Activated T-helper 2 cell treated with anti-CD3 and anti-CD28 coated beads, Interferon-gamma antibody, Interleukin-2, Interleukin-4, amounts not matched to agents 10 μg/mL and 5 μg/mL and 100 μg/mL, durations not matched to agents 14 hours and 24 hours and 36 hours (primary cell): ENCODE data around the gene HNRNPK. TPM values are rescaled to one million over a fixed set of nuclear protein-coding genes. Genes with fewer than 3 reads are reported as not detected.

ENCODE experiments used
- DNase-seq: peaks from one replicate; pipeline ENCODE4 v3.0.0; 2021; ENCODE audit warnings: low spot score
- H3K27ac Mint-ChIP-seq: one replicate; pipeline ENCODE4 v1.8.0; 2021; ENCODE audit warnings: mixed read lengths
- H3K27me3 Mint-ChIP-seq: one replicate; pipeline ENCODE4 v1.8.0; 2021; ENCODE audit warnings: low read depth, mixed read lengths
- H3K36me3 Mint-ChIP-seq: one replicate; pipeline ENCODE4 v1.8.0; 2021; ENCODE audit warnings: low read depth, mixed read lengths
- H3K4me1 Mint-ChIP-seq: one replicate; pipeline ENCODE4 v1.8.0; 2021; ENCODE audit warnings: low read depth, mixed read lengths
- H3K4me3 Mint-ChIP-seq: one replicate; pipeline ENCODE4 v1.8.0; 2021; ENCODE audit warnings: low read depth, mild to moderate bottlenecking, moderate library complexity, mixed read lengths
- H3K9me3 Mint-ChIP-seq: one replicate; pipeline ENCODE4 v1.8.0; 2021; ENCODE audit warnings: mixed read lengths
- intact Hi-C: fragments of 100-400 bp; cut with micrococcal nuclease; formaldehyde crosslinking; loops from one replicate; pipeline ENCODE4 v1.15.1; 2023
- total RNA-seq: library from RNA; stranded (reverse); gene quantifications from 2 replicates; pipeline ENCODE4 v1.2.3, GENCODE V29; 2022

HNRNPK gene
- total RNA-seq, 1 donor from 2014 or later: 856 TPM

DNA sequence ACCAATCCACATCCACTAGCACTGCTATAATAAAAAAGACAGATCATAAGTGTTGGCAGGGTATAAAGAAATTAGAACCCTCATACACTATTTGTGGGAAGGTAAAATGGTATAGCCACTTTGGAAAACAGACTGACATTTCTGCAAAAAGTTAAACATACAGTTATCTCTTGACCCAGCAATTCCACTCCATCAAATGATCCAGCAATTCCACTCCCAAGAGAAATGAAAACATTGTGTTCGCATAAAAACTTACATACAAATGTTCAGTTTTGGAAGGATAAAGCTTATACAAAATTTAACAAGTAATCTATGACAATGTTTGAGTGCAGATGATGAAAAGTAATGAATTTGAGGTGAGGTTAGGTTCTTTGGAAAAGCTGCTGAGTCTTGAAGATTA is 60.9 kb downstream of the HNRNPK start:
- DNase-seq: no peak
- no peak overlapping the region for H3K27ac Mint-ChIP-seq
- no peak overlapping the region for H3K4me3 Mint-ChIP-seq
- H3K4me1 Mint-ChIP-seq: peaks cover 18% of the 10 kb centered on the region
- no peaks in the 10 kb centered on the region for H3K9me3 Mint-ChIP-seq
- no peaks in the 10 kb centered on the region for H3K36me3 Mint-ChIP-seq
- H3K27me3 Mint-ChIP-seq: no peaks in the 10 kb centered on the region
- intact Hi-C loops: no loop called here

Other genes starting within 250 kb of the HNRNPK start
- gene GKAP1, start 162.4 kb downstream of the HNRNPK start, total RNA-seq: 2.7 and 2.8 TPM in 2 replicates
- 2.3 and 2.7 TPM in 2 replicates for gene KIF27, start 58.8 kb downstream of the HNRNPK start, total RNA-seq
- 26.1 and 27.3 TPM in 2 replicates for gene RMI1, start 590 bp upstream of the HNRNPK start, total RNA-seq